ENCODE data around the gene KRT27. TPM values are rescaled to one million over a fixed set of nuclear protein-coding genes. Genes with fewer than 3 reads are reported as not detected.

Gene KRT27
- total RNA-seq, 1 donor from 2014 or later = not detected

DNA sequence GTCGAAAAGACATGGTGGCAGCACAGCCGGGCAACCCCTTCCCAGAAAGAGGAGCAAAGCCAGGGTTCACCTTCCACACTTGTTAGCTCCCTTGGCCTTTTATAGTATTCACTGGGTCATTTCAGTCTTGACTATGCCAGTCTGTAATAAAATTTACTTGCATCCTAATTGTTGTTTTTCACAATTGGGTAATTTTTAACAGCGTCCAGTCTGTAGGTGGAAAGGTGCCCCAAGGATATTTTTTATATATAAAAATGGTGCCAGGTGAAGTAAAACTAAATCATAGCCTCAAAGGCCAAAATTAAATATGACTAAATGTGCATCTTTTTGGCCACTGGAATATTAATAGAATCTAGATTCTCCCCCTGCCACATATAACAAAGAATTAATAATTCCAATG is 10.2 kb downstream of the KRT27 start, which contains the start of gene KRT26:
Gene KRT26, minus strand, starts transcription at position 101 of the 400 bp plus-strand sequence. Its CDS starts 88 bp downstream, at position 13.
- H3K4me1 Mint-ChIP-seq (ENCODE audit: low read depth, unreplicated experiment) = no peaks in the 10 kb centered on the region
- no peak for FAIRE-seq
- H3K4me1 ChIP-seq (ENCODE audit: insufficient read depth, low read length) = no peaks in the 10 kb centered on the region
- peaks cover 31% of the 10 kb centered on the region for H3K27me3 ChIP-seq (ENCODE audit: insufficient read depth, low read length)
- H3K4me3 Mint-ChIP-seq (ENCODE audit: unreplicated experiment) = no peak within 1 kb of the TSS
- no peaks in the 10 kb centered on the region for H4K20me1 ChIP-seq (ENCODE audit: insufficient read depth, low read length)
- no peaks in the 10 kb centered on the region for H3K9me3 ChIP-seq (ENCODE audit: insufficient read depth, low read depth, low read length)
- no peak within 1 kb of the TSS for H3K27ac ChIP-seq (ENCODE audit: low read depth, low read length)
- DNase-seq (ENCODE audit: low read depth) = no peak
- no peak within 1 kb of the TSS for H3K9ac ChIP-seq (ENCODE audit: low read length)
- no peak within 1 kb of the TSS for H3K4me3 ChIP-seq (ENCODE audit: insufficient read depth, low read depth, low read length)
- no peaks in the 10 kb centered on the region for H3K36me3 Mint-ChIP-seq (ENCODE audit: low read depth, unreplicated experiment)
- TF ChIP-seq EZH2 (IDR thresholded peaks at IDR 0.05; ENCODE audit: insufficient read depth, low read length) = no peak
- no peak for TF ChIP-seq CTCF (IDR thresholded peaks at IDR 0.05; ENCODE audit: insufficient read depth, low read depth, low read length)
- H2AFZ ChIP-seq (ENCODE audit: low read depth, low read length) = no peak within 1 kb of the TSS
- H3K27me3 Mint-ChIP-seq (ENCODE audit: low read depth, unreplicated experiment) = peaks cover 4% of the 10 kb centered on the region
- no peaks in the 10 kb centered on the region for H3K36me3 ChIP-seq (ENCODE audit: insufficient read depth, low read length)
- H3K27ac Mint-ChIP-seq (ENCODE audit: unreplicated experiment) = no peak within 1 kb of the TSS
- H3K9me3 Mint-ChIP-seq (ENCODE audit: unreplicated experiment) = no peaks in the 10 kb centered on the region
- no peaks in the 10 kb centered on the region for H3K79me2 ChIP-seq (ENCODE audit: insufficient read depth, low read length)
- H3K4me2 ChIP-seq (ENCODE audit: low read length) = no peak within 1 kb of the TSS

- DNase-seq (ENCODE audit: low read depth) = no peak
- peaks cover 9% of the 10 kb centered on the region for H3K27me3 ChIP-seq (ENCODE audit: insufficient read depth, low read length)
- H2AFZ ChIP-seq (ENCODE audit: low read depth, low read length) = no peak overlapping the region
- no peak overlapping the region for H3K9ac ChIP-seq (ENCODE audit: low read length)
- H3K4me3 ChIP-seq (ENCODE audit: insufficient read depth, low read depth, low read length) = no peak overlapping the region
- H3K36me3 ChIP-seq (ENCODE audit: insufficient read depth, low read length) = no peaks in the 10 kb centered on the region
- no peaks in the 10 kb centered on the region for H3K79me2 ChIP-seq (ENCODE audit: insufficient read depth, low read length)
- Mint-ChIP-seq H3K9me3 (ENCODE audit: unreplicated experiment) (peaks cover 13% of the 10 kb centered on the region), H3K36me3 (ENCODE audit: low read depth, unreplicated experiment) (peaks cover 2% of the 10 kb centered on the region), H3K4me1 (ENCODE audit: low read depth, unreplicated experiment) (no peaks in the 10 kb centered on the region), H3K4me3 (ENCODE audit: unreplicated experiment) (no peak overlapping the region), H3K27me3 (ENCODE audit: low read depth, unreplicated experiment) (no peaks in the 10 kb centered on the region), H3K27ac (ENCODE audit: unreplicated experiment) (no peak overlapping the region)
- H3K9me3 ChIP-seq (ENCODE audit: insufficient read depth, low read depth, low read length) = peaks cover 12% of the 10 kb centered on the region
- FAIRE-seq = no peak
- no peaks in the 10 kb centered on the region for H3K4me1 ChIP-seq (ENCODE audit: insufficient read depth, low read length)
- H3K4me2 ChIP-seq (ENCODE audit: low read length) = no peak overlapping the region
- H4K20me1 ChIP-seq (ENCODE audit: insufficient read depth, low read length) = no peaks in the 10 kb centered on the region
- no peak overlapping the region for H3K27ac ChIP-seq (ENCODE audit: low read depth, low read length)
- TF ChIP-seq CTCF (IDR thresholded peaks at IDR 0.05; ENCODE audit: insufficient read depth, low read depth, low read length) = no peak
- no peak for TF ChIP-seq EZH2 (IDR thresholded peaks at IDR 0.05; ENCODE audit: insufficient read depth, low read length)
Observed at GRCh38 chr17:40765657-40766056, 16.7 kb downstream of the KRT27 start.

GRCh38 chr17:40763752-40764151 is 18.6 kb downstream of the KRT27 start:
- DNase-seq (ENCODE audit: low read depth) = no peak
- Histone ChIP-seq H3K9me3 (ENCODE audit: insufficient read depth, low read depth, low read length) (peaks cover 12% of the 10 kb centered on the region), H3K9ac (ENCODE audit: low read length) (no peak overlapping the region), H3K27ac (ENCODE audit: low read depth, low read length) (no peak overlapping the region), H3K4me2 (ENCODE audit: low read length) (no peak overlapping the region), H2AFZ (ENCODE audit: low read depth, low read length) (no peak overlapping the region), H3K4me3 (ENCODE audit: insufficient read depth, low read depth, low read length) (no peak overlapping the region), H3K4me1 (ENCODE audit: insufficient read depth, low read length) (no peaks in the 10 kb centered on the region), H3K79me2 (ENCODE audit: insufficient read depth, low read length) (no peaks in the 10 kb centered on the region), H3K36me3 (ENCODE audit: insufficient read depth, low read length) (no peaks in the 10 kb centered on the region), H3K27me3 (ENCODE audit: insufficient read depth, low read length) (peaks cover 6% of the 10 kb centered on the region), H4K20me1 (ENCODE audit: insufficient read depth, low read length) (no peaks in the 10 kb centered on the region)
- H3K4me1 Mint-ChIP-seq (ENCODE audit: low read depth, unreplicated experiment) = no peaks in the 10 kb centered on the region
- TF ChIP-seq EZH2 (IDR thresholded peaks at IDR 0.05; ENCODE audit: insufficient read depth, low read length) (no peak), CTCF (IDR thresholded peaks at IDR 0.05; ENCODE audit: insufficient read depth, low read depth, low read length) (no peak)
- no peak for FAIRE-seq
- peaks cover 2% of the 10 kb centered on the region for H3K36me3 Mint-ChIP-seq (ENCODE audit: low read depth, unreplicated experiment)
- H3K27me3 Mint-ChIP-seq (ENCODE audit: low read depth, unreplicated experiment) = no peaks in the 10 kb centered on the region
- no peak overlapping the region for H3K27ac Mint-ChIP-seq (ENCODE audit: unreplicated experiment)
- H3K9me3 Mint-ChIP-seq (ENCODE audit: unreplicated experiment) = peaks cover 21% of the 10 kb centered on the region
- H3K4me3 Mint-ChIP-seq (ENCODE audit: unreplicated experiment) = no peak overlapping the region
